Tibial nerve (tissue), 4 donors: ENCODE results near the gene SP140.

Experiments
- CTCF ChIP-seq, 5 experiments: fragments of 200-600 bp in 3 of 5; fragments of 450-650 bp in 2 of 5; sonication (generic) in 3 of 5; IDR thresholded peaks; one replicate each; pipeline ENCODE4 v1.5.1; 2016 to 2019; ENCODE audit warnings: antibody characterized with exemption in 5 of 5, mild to moderate bottlenecking in 3 of 5, moderate library complexity in 2 of 5
- EP300 ChIP-seq, 2 donors: sonication (generic); formaldehyde crosslinking; IDR thresholded peaks; one replicate each; pipeline ENCODE4 v1.6.1; 2017; ENCODE audit warnings: antibody characterized with exemption in 2 of 2, mild to moderate bottlenecking in 1 of 2

DNA sequence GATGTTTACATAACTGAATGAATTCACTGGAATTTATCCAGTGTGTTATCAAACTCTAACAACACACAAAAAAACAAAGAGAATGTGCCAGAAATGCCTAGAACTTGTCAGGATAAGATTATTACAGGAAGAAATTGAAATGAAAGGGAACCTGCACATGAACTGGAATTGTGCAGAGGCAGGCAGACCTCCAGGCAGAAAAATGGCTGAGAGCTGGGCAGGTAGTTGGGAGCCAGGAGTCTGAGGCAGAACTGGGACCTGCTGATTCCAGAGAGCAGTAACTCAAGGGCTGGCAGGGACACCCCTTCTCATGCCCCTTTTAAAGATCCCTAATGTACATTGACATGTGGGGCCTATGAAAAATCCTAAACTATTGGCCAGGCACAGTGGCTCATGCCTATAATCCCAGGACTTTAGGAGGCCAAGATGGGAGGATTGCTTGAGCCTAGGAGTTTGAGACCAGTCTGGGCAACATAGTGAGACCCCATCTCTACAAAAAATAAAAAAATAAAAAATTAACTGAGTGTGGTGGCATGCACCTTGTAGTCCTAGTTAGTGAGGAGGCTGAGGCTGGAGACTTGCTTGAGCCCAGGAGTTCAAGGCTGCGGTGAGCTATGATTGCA lies 5.1 kb upstream of the SP140 start:
- no peak for TF ChIP-seq CTCF (IDR thresholded peaks at IDR 0.05)
- TF ChIP-seq EP300 (IDR thresholded peaks at IDR 0.05) = no peak
